ENCODE results near the gene GBP1. TPM values are rescaled to one million over a fixed set of nuclear protein-coding genes. Genes with fewer than 3 reads are reported as not detected.

Gene GBP1
- total RNA-seq, 4 donors from 2014 or later, result 21.1 to 51.8 (median 24.2) TPM

DNA sequence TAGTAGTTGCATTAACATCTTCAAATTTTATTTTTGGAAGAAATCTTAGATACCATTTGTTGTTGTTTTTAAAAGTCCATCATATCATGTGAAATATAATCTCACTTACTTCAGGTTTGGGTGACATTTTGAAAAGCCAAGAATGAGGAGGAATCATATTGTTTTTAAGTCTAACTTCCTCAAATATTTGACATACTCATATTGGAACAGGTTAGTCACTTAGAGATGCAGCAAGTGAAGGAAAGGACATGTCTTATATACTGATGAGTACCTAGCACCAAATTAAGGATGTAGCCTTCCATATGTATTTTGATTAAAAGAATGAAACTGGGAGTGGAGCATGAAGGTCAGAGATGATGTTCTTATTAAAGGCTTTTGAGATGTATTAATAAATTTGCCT lies 37.0 kb upstream of the GBP1 start:
- Histone ChIP-seq H3K4me3 (no peak overlapping the region), H3K27me3 (no peaks in the 10 kb centered on the region), H3K27ac (no peak overlapping the region), H3K36me3 (peaks cover 0 to 33% (median 12%) of the 10 kb centered on the region in 3 donors), H3K4me1 (no peaks in the 10 kb centered on the region), H3K9me3 (no peaks in the 10 kb centered on the region)
- TF ChIP-seq EP300 (IDR thresholded peaks at IDR 0.05) (no peak), POLR2A (IDR thresholded peaks at IDR 0.05) (no peak)
- TF ChIP-seq, protein P1, sequence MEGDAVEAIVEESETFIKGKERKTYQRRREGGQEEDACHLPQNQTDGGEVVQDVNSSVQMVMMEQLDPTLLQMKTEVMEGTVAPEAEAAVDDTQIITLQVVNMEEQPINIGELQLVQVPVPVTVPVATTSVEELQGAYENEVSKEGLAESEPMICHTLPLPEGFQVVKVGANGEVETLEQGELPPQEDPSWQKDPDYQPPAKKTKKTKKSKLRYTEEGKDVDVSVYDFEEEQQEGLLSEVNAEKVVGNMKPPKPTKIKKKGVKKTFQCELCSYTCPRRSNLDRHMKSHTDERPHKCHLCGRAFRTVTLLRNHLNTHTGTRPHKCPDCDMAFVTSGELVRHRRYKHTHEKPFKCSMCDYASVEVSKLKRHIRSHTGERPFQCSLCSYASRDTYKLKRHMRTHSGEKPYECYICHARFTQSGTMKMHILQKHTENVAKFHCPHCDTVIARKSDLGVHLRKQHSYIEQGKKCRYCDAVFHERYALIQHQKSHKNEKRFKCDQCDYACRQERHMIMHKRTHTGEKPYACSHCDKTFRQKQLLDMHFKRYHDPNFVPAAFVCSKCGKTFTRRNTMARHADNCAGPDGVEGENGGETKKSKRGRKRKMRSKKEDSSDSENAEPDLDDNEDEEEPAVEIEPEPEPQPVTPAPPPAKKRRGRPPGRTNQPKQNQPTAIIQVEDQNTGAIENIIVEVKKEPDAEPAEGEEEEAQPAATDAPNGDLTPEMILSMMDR (IDR thresholded peaks at IDR 0.05), result no peak
- no peak for DNase-seq (ENCODE audit: low spot score in 2 of 2)

DNA sequence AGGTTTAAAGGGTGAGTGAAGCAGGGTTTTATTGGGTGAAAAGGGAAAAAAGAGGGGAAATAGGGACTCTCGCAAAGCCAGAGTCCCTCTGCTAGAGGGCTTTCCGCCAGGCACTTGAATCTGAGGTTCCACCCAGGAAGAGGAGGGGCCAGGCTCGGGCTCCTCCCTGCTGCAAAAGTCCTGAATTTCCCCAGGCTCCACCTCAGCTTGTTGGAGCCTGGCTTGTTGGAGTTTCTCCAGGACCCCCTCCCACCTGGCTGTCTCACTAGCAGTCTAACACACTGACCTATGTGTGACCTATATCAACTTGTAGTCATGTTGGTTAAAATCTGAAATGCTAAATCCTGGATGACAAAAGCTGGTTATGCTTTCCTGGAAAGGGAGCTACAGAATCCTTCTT lies 35.4 kb upstream of the GBP1 start:
- DNase-seq (ENCODE audit: low spot score in 2 of 2), result no peak
- WGBS, 2 donors, result 95 to 96% methylated on average over 3 of the region's 3 CpGs
- Histone ChIP-seq H3K4me3 (no peak overlapping the region), H3K9me3 (peaks cover 0 to 5% (median 2%) of the 10 kb centered on the region in 4 donors), H3K27ac (no peak overlapping the region), H3K36me3 (peaks cover 0 to 17% (median 7%) of the 10 kb centered on the region in 3 donors), H3K27me3 (no peaks in the 10 kb centered on the region), H3K4me1 (no peaks in the 10 kb centered on the region)
- TF ChIP-seq EP300 (IDR thresholded peaks at IDR 0.05) (no peak), POLR2A (IDR thresholded peaks at IDR 0.05) (no peak)
- TF ChIP-seq, protein P1 (IDR thresholded peaks at IDR 0.05), result no peak

DNA sequence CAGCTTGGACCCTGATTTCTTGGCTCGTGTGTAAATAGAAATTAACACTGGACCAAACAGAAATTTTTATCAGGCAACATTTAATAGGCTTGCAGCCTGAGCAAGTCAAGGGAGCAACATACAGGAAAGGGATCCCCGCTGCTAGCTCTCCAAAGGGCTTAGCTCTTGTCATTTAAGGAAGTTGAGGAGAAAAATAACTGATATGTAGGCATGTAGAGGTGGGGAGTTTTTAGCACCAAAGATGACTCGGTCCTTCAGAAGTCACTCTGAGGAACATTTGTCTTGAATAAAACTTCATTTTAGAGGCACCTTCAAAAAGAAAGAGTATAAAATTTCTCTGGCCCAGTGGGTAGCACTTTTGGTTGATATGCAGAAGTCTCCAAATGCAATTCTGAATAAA lies 33.8 kb upstream of the GBP1 start:
- 77 to 79% methylated on average over 3 of the region's 3 CpGs for WGBS, 2 donors
- Histone ChIP-seq H3K36me3 (peaks cover 0 to 1% (median 0%) of the 10 kb centered on the region in 3 donors), H3K4me3 (no peak overlapping the region), H3K27me3 (no peaks in the 10 kb centered on the region), H3K4me1 (no peaks in the 10 kb centered on the region), H3K27ac (no peak overlapping the region), H3K9me3 (peaks cover 0 to 5% (median 2%) of the 10 kb centered on the region in 4 donors)
- DNase-seq (ENCODE audit: low spot score in 2 of 2), result no peak
- TF ChIP-seq, protein P1 (IDR thresholded peaks at IDR 0.05), result no peak
- TF ChIP-seq POLR2A (IDR thresholded peaks at IDR 0.05) (no peak), EP300 (IDR thresholded peaks at IDR 0.05) (no peak)

DNA sequence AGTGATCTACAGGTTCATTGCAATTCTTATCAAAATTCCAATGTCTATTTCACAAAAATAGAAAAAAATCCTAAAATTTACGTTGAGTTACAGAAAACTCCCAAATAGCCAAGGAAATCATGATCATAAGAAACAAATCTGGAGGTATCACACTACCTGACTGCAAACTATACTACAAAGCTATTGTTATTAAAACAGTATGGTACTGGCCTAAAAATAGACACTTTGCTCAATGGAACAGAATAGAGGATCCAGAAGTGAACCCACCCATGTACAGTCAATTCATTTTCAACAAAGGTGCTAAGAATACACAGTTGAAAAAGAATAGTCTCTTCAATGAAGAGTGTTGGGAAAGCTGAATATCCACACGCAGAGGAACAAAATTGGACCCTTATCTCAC lies 30.7 kb upstream of the GBP1 start:
- H3K4me3 ChIP-seq, result no peak overlapping the region
- no peaks in the 10 kb centered on the region for H3K4me1 ChIP-seq
- DNase-seq (ENCODE audit: low spot score in 2 of 2), result no peak
- WGBS, 2 donors, result 86 to 91% methylated on average over 2 of the region's 2 CpGs
- TF ChIP-seq, protein P1 (IDR thresholded peaks at IDR 0.05), result no peak
- TF ChIP-seq POLR2A (IDR thresholded peaks at IDR 0.05), result no peak
- no peak for TF ChIP-seq EP300 (IDR thresholded peaks at IDR 0.05)
- no peaks in the 10 kb centered on the region for H3K36me3 ChIP-seq
- no peaks in the 10 kb centered on the region for H3K27me3 ChIP-seq
- peaks cover 0 to 5% (median 2%) of the 10 kb centered on the region in 4 donors for H3K9me3 ChIP-seq
- no peak overlapping the region for H3K27ac ChIP-seq

DNA sequence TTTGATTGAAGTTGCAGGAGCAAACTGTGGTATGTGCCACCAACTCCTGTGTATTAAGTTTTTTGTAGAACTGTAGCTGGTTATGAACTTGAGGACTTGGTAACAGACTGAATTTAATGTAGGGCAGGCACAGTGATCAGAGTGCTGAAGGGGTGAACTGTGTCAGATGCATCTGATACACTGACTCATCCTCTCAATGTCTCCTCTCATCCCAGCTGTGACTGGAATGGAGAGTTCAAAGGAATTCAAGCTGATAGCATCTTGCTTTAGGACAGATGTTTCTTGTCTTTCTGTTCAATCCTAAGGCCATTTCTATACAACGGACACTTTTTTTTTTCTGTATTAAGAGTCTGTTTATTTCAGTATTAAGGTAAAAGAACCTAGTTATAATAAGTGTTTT lies 25.0 kb upstream of the GBP1 start:
- no peaks in the 10 kb centered on the region for H3K27me3 ChIP-seq
- H3K36me3 ChIP-seq, result no peaks in the 10 kb centered on the region
- no peaks in the 10 kb centered on the region for H3K4me1 ChIP-seq
- H3K4me3 ChIP-seq, result no peak overlapping the region
- H3K27ac ChIP-seq, result no peak overlapping the region
- TF ChIP-seq, protein P1 (IDR thresholded peaks at IDR 0.05), result no peak
- TF ChIP-seq EP300 (IDR thresholded peaks at IDR 0.05) (no peak), POLR2A (IDR thresholded peaks at IDR 0.05) (no peak)
- WGBS, 2 donors, result 72 to 81% methylated on average over 1 of the region's 1 CpG
- no peak for DNase-seq (ENCODE audit: low spot score in 2 of 2)
- no peaks in the 10 kb centered on the region for H3K9me3 ChIP-seq
